H1 (cell line): ENCODE measurements around the gene NAV2. TPM values are rescaled to one million over a fixed set of nuclear protein-coding genes. Genes with fewer than 3 reads are reported as not detected.

Source experiments
- CTCF ChIA-PET: fragments of 300-600 bp; sonication (Branson Sonifier 250); formaldehyde crosslinking; loops from one replicate; lab custom pipeline; 2021; ENCODE audit not compliant: partially characterized antibody; lab: Charles Lee
- POLR2A ChIA-PET: fragments of 300-600 bp; sonication (Branson Sonifier 250); formaldehyde crosslinking; loops from one replicate; lab custom pipeline; 2021; ENCODE audit warnings: inconsistent platforms; ENCODE audit not compliant: partially characterized antibody; lab: Charles Lee
- DNase-seq, 2 experiments: peaks; one replicate each; pipeline versions ENCODE4 v3.0.0 to v3.0.0-alpha.2; 2010 to 2022; ENCODE audit warnings: low spot score in 2 of 2, low read depth in 1 of 2, mixed read lengths in 1 of 2
- FAIRE-seq: peaks from 2 replicates; lab custom pipeline; 2011; peaks lifted over from hg19 to GRCh38; lab: Jason Lieb, UNC
- H2AFZ ChIP-seq: 2 replicates; pipeline ENCODE4 v1.8.1; 2012; ENCODE audit warnings: low read length, inconsistent platforms
- H2AK5ac ChIP-seq: 2 replicates; pipeline ENCODE4 v1.6.1; 2013; ENCODE audit warnings: low read depth, low read length
- H2BK120ac ChIP-seq: replicated peaks from 2 replicates; pipeline ENCODE3; 2013; ENCODE audit warnings: low read depth, low read length, inconsistent platforms
- H2BK12ac ChIP-seq: 2 replicates; pipeline ENCODE4 v1.6.1; 2013; ENCODE audit warnings: low read depth, low read length
- H2BK15ac ChIP-seq: 2 replicates; pipeline ENCODE4 v1.6.1; 2013; ENCODE audit warnings: low read length
- H2BK20ac ChIP-seq: 2 replicates; pipeline ENCODE4 v1.6.1; 2013; ENCODE audit warnings: low read length
- H2BK5ac ChIP-seq: 2 replicates; pipeline ENCODE4 v1.6.1; 2013; ENCODE audit warnings: low read depth, low read length
- H3K14ac ChIP-seq: 2 replicates; pipeline ENCODE4 v1.6.1; 2013; ENCODE audit warnings: inconsistent platforms; ENCODE audit not compliant: insufficient read length
- H3K18ac ChIP-seq: 2 replicates; pipeline ENCODE4 v1.6.1; 2013; ENCODE audit warnings: low read length; ENCODE audit errors: extremely low read depth
- H3K23ac ChIP-seq: 2 replicates; pipeline ENCODE4 v1.6.1; 2013; ENCODE audit warnings: inconsistent platforms; ENCODE audit not compliant: insufficient read length
- H3K23me2 ChIP-seq: 2 replicates; pipeline ENCODE4 v1.6.1; 2013; ENCODE audit warnings: low read depth, low read length
- H3K27ac ChIP-seq: 2 replicates; pipeline ENCODE4 v1.6.1; 2011; ENCODE audit warnings: low read depth, low read length, inconsistent platforms
- H3K27me3 ChIP-seq, 4 experiments: replicated peaks in 1 of 4; 1 replicate in 1 of 4; 2 replicates in 3 of 4; pipeline versions ENCODE4 v1.6.1 to v1.8.1; 2011 to 2013; ENCODE audit warnings: low read length in 3 of 4, mild to moderate bottlenecking in 3 of 4, inconsistent platforms in 2 of 4, mixed read lengths in 2 of 4, moderate library complexity in 1 of 4; ENCODE audit not compliant: control insufficient read depth in 3 of 4, insufficient read depth in 3 of 4; ENCODE audit errors: extremely low read depth in 1 of 4
- H3K36me3 ChIP-seq, 4 experiments: 2 replicates each; pipeline versions ENCODE4 v1.6.1 to v1.8.1; 2011 to 2013; ENCODE audit warnings: mild to moderate bottlenecking in 4 of 4, low read length in 3 of 4, moderate library complexity in 2 of 4, control low read depth in 1 of 4, inconsistent platforms in 1 of 4; ENCODE audit not compliant: insufficient read depth in 4 of 4, control insufficient read depth in 2 of 4
- H3K4ac ChIP-seq: replicated peaks from 2 replicates; pipeline ENCODE3; 2013; ENCODE audit warnings: low read length, low read depth, mixed read lengths, inconsistent platforms; ENCODE audit not compliant: insufficient read length
- H3K4me1 ChIP-seq, 4 experiments: replicated peaks in 1 of 4; 1 replicate in 1 of 4; 2 replicates in 3 of 4; pipeline versions ENCODE4 v1.6.1 to v1.8.1; 2011 to 2013; ENCODE audit warnings: low read length in 3 of 4, inconsistent platforms in 2 of 4, mixed read lengths in 1 of 4; ENCODE audit not compliant: insufficient read depth in 4 of 4, control insufficient read depth in 3 of 4
- H3K4me2 ChIP-seq, 2 experiments: 2 replicates each; pipeline versions ENCODE4 v1.6.1 to v1.8.1; 2011 to 2013; ENCODE audit warnings: low read depth in 2 of 2, low read length in 2 of 2, control low read depth in 1 of 2, inconsistent platforms in 1 of 2, mild to moderate bottlenecking in 1 of 2; ENCODE audit not compliant: insufficient read depth in 1 of 2
- H3K4me3 ChIP-seq, 4 experiments: fragments of 200-600, 300-600 bp in 1 of 4; sonication (generic), shearing (Covaris generic), sonication (Bioruptor Twin) in 1 of 4; 2 replicates each; pipeline versions ENCODE4 v1.5.1 to v1.8.1; 2011 to 2016; ENCODE audit warnings: low read length in 4 of 4, low read depth in 3 of 4, control low read depth in 2 of 4, inconsistent platforms in 2 of 4, mild to moderate bottlenecking in 2 of 4, mixed read lengths in 1 of 4, moderate library complexity in 1 of 4; ENCODE audit not compliant: insufficient read depth in 2 of 4; ENCODE audit errors: extremely low read depth in 1 of 4
- H3K56ac ChIP-seq: replicated peaks from 2 replicates; pipeline ENCODE3; 2013; ENCODE audit warnings: low read depth, mild to moderate bottlenecking, mixed read lengths, low read length, inconsistent platforms; ENCODE audit not compliant: insufficient read length
- H3K79me1 ChIP-seq: 2 replicates; pipeline ENCODE4 v1.6.1; 2013; ENCODE audit warnings: low read depth, low read length, control low read depth
- H3K79me2 ChIP-seq, 2 experiments: 2 replicates each; pipeline versions ENCODE4 v1.6.1 to v1.8.1; 2012 to 2013; ENCODE audit warnings: low read length in 2 of 2, mild to moderate bottlenecking in 2 of 2, inconsistent platforms in 1 of 2; ENCODE audit not compliant: insufficient read depth in 2 of 2, control insufficient read depth in 1 of 2
- H3K9ac ChIP-seq, 4 experiments: replicated peaks in 1 of 4; 1 replicate in 1 of 4; 2 replicates in 3 of 4; pipeline versions ENCODE4 v1.6.1 to v1.8.1; 2011 to 2013; ENCODE audit warnings: low read depth in 3 of 4, low read length in 3 of 4, control low read depth in 2 of 4, mild to moderate bottlenecking in 2 of 4, moderate library complexity in 2 of 4, inconsistent platforms in 1 of 4; ENCODE audit errors: extremely low read depth in 1 of 4
- H3K9me3 ChIP-seq, 2 experiments: 2 replicates each; pipeline versions ENCODE4 v1.6.1 to v1.8.1; 2012 to 2013; ENCODE audit warnings: mild to moderate bottlenecking in 2 of 2, moderate library complexity in 2 of 2, control low read depth in 1 of 2, inconsistent platforms in 1 of 2, low read depth in 1 of 2, low read length in 1 of 2, mixed read lengths in 1 of 2; ENCODE audit not compliant: insufficient read depth in 2 of 2
- H4K20me1 ChIP-seq, 2 experiments: replicated peaks in 1 of 2; 2 replicates each; pipeline versions ENCODE3 to v1.8.1; 2011 to 2013; ENCODE audit warnings: inconsistent platforms in 2 of 2, low read length in 2 of 2, mild to moderate bottlenecking in 1 of 2; ENCODE audit not compliant: insufficient read depth in 2 of 2, control insufficient read depth in 1 of 2
- H4K5ac ChIP-seq: 2 replicates; pipeline ENCODE4 v1.6.1; 2013; ENCODE audit warnings: low read length, low read depth, mixed read lengths, inconsistent platforms; ENCODE audit not compliant: insufficient read length
- H4K8ac ChIP-seq: 2 replicates; pipeline ENCODE4 v1.8.0; 2013; ENCODE audit warnings: mild to moderate bottlenecking, moderate library complexity, low read length, inconsistent platforms; ENCODE audit not compliant: insufficient read depth; ENCODE audit errors: extremely low read depth
- H4K91ac ChIP-seq: replicated peaks from 2 replicates; pipeline ENCODE3; 2013; ENCODE audit warnings: low read length, mixed read lengths, inconsistent platforms; ENCODE audit not compliant: insufficient read length
- BACH1 ChIP-seq: IDR thresholded peaks from 2 replicates; pipeline ENCODE4 v1.6.1; 2012; ENCODE audit warnings: low read length, improper control_type of control experiment
- CTCF ChIP-seq, 3 experiments: IDR thresholded peaks; 1 replicate in 2 of 3; 2 replicates in 1 of 3; pipeline versions ENCODE4 v1.5.1 to v1.6.1; 2011; ENCODE audit warnings: low read length in 3 of 3, mild to moderate bottlenecking in 3 of 3, inconsistent platforms in 2 of 3, low read depth in 1 of 3, moderate library complexity in 1 of 3; ENCODE audit not compliant: insufficient read depth in 1 of 3; ENCODE audit errors: control extremely low read depth in 1 of 3
- EGR1 ChIP-seq: IDR thresholded peaks from 2 replicates; pipeline ENCODE4 v1.6.1; 2011; ENCODE audit warnings: low read depth, low read length, borderline replicate concordance
- EZH2 ChIP-seq: fragments of 200-600 bp; sonication (generic); IDR thresholded peaks from 2 replicates; pipeline ENCODE4 v1.7.1; 2012; ENCODE audit warnings: low read depth, mild to moderate bottlenecking, moderate library complexity, low read length, inconsistent platforms; ENCODE audit not compliant: severe bottlenecking
- GABPA ChIP-seq: IDR thresholded peaks from 2 replicates; pipeline ENCODE4 v1.6.1; 2011; ENCODE audit warnings: mild to moderate bottlenecking, low read length, moderate library complexity, borderline replicate concordance; ENCODE audit not compliant: insufficient read depth
- JUND ChIP-seq: IDR thresholded peaks from 2 replicates; pipeline ENCODE4 v1.6.1; 2011; ENCODE audit warnings: mild to moderate bottlenecking, improper control_type of control experiment, low read length
- KDM4A ChIP-seq: IDR thresholded peaks from one replicate; pipeline ENCODE4 v1.7.1; 2012; ENCODE audit warnings: low read depth, mild to moderate bottlenecking, moderate library complexity, low read length, inconsistent platforms; ENCODE audit not compliant: severe bottlenecking
- MAX ChIP-seq: IDR thresholded peaks from 2 replicates; pipeline ENCODE4 v1.6.1; 2012; ENCODE audit warnings: inconsistent platforms
- POLR2A ChIP-seq, 2 experiments: IDR thresholded peaks; 1 replicate in 1 of 2; 2 replicates in 1 of 2; pipeline ENCODE4 v1.6.1; 2011; ENCODE audit warnings: low read depth in 2 of 2, low read length in 2 of 2, mild to moderate bottlenecking in 2 of 2; ENCODE audit errors: control extremely low read depth in 1 of 2
- RXRA ChIP-seq: IDR thresholded peaks from 2 replicates; pipeline ENCODE4 v1.6.1; 2011; ENCODE audit warnings: low read depth, mild to moderate bottlenecking, low read length, moderate library complexity; ENCODE audit not compliant: insufficient read depth
- WGBS, 2 experiments: shearing (Covaris generic) in 1 of 2; methylation state at CpG; one replicate each; pipeline versions ENCODE4 v1.1.6 to v1.1.7; 2013 to 2015; ENCODE audit warnings: low lambda C conversion rate in 2 of 2, mixed read lengths in 2 of 2, inconsistent platforms in 1 of 2, low coverage in 1 of 2, missing lambda C conversion rate in 1 of 2; ENCODE audit not compliant: insufficient replicate concordance in 2 of 2, insufficient coverage in 1 of 2, insufficient read length in 1 of 2; ENCODE audit errors: extremely low coverage in 1 of 2, missing lambda C conversion rate in 1 of 2; 5-methylcytosine and 5-hydroxymethylcytosine counted together
- polyA plus RNA-seq, 7 experiments: library from polyadenylated mRNA; depleted of rRNA in 3 of 7; stranded (reverse) in 5 of 7; unstranded in 2 of 7; fragments of >200 nt in 5 of 7; fragments of 200-250 nt in 2 of 7; gene quantifications; 1 replicate in 5 of 7; 2 replicates in 1 of 7; 4 replicates in 1 of 7; pipeline versions ENCODE4 v1.2.1 to v1.2.3, GENCODE V29; 2011 to 2013; ENCODE audit warnings: missing spikeins in 2 of 7, mixed read lengths in 2 of 7
- total RNA-seq: library from RNA; stranded (reverse); fragmentation: NEBNext Ultra II Directional; extraction: Animal tissue kit (Norgen Biotek cat#: 25700); gene quantifications from 2 replicates; pipeline ENCODE4 v1.2.1, GENCODE V29; 2021

Gene NAV2
- total and polyA plus RNA-seq, 2 of the 8 experiments (the other 6 are each of a cell fraction or from before 2014, with no cell fraction given) = 35.6 to 73.6 TPM

GRCh38 chr11:19777039-19777376 is 64.4 kb downstream of the NAV2 start:
- FAIRE-seq = no peak
- no peak overlapping the region for H3K56ac ChIP-seq
- H3K79me1 ChIP-seq = peaks cover 6% of the 10 kb centered on the region; the same call in 1 of the 2 replicates
- H3K23me2 ChIP-seq = peaks cover 9% of the 10 kb centered on the region; the same call in 1 of the 2 replicates
- peak overlapping the region; percentile 71; the same call in 1 of the 2 replicates for H3K18ac ChIP-seq
- peak overlapping the region; percentile 92; the same call in 1 of the 2 replicates for H3K27ac ChIP-seq
- POLR2A ChIA-PET = interaction anchor here (1.0 to 5.5 kb wide), 7 partner anchors 8 to 64 kb away, joined by 3 to 21 read pairs (median 5); partner anchors contain the start of gene NAV2
- H4K8ac ChIP-seq = peak overlapping the region; percentile 39; the same call in 1 of the 2 replicates
- H3K4ac ChIP-seq = no peak overlapping the region
- 0 out of 2 replicates have a peak overlapping the region, but pooled peaks have one; percentile 52 for H2BK12ac ChIP-seq
- CTCF ChIA-PET = interaction anchor here (1.0 to 4.4 kb wide), 10 partner anchors 11 to 89 kb away, joined by 3 to 25 read pairs (median 10); no protein-coding TSS in a partner anchor
- no peak overlapping the region for H4K5ac ChIP-seq
- peak overlapping the region; percentile 92 to 98 for H3K4me2 ChIP-seq
- no peak overlapping the region for H2BK20ac ChIP-seq
- DNase-seq = peak in 1 of 2 experiments; percentile 61
- H2BK15ac ChIP-seq = no peak overlapping the region
- peak overlapping the region; percentile 70 for H4K91ac ChIP-seq
- no CpG with 5 or more reads among the region's 48 CpGs for WGBS, 2 experiments
- peaks cover 3 to 45% of the 10 kb centered on the region in 2 experiments; a peak in 3 of 4 replicates for H3K79me2 ChIP-seq
- no peaks in the 10 kb centered on the region for H3K36me3 ChIP-seq
- peaks cover 0 to 9% of the 10 kb centered on the region in 2 experiments for H4K20me1 ChIP-seq
- no peak overlapping the region for H2BK120ac ChIP-seq
- no peaks in the 10 kb centered on the region for H3K27me3 ChIP-seq
- peak overlapping the region; percentile 84 to 96 (median 90) for H3K4me3 ChIP-seq
- no peak overlapping the region for H2AFZ ChIP-seq
- peak overlapping the region in 3 of 4 experiments; percentile 31 to 85 (median 83); a peak in 4 of 7 replicates for H3K9ac ChIP-seq
- H3K4me1 ChIP-seq = peaks cover 17 to 46% (median 40%) of the 10 kb centered on the region in 4 experiments
- no peak overlapping the region for H2AK5ac ChIP-seq
- H3K9me3 ChIP-seq = no peaks in the 10 kb centered on the region
- peak overlapping the region; percentile 73; the same call in 1 of the 2 replicates for H2BK5ac ChIP-seq
- no peak overlapping the region for H3K14ac ChIP-seq
- H3K23ac ChIP-seq = no peak overlapping the region
- TF ChIP-seq KDM4A = peak; percentile 52
- no peak for TF ChIP-seq JUND
- TF ChIP-seq EGR1 = no peak
- TF ChIP-seq EZH2 = no peak
- no peak for TF ChIP-seq MAX
- no peak for TF ChIP-seq RXRA
- TF ChIP-seq GABPA = no peak
- no peak for TF ChIP-seq POLR2A (IDR thresholded peaks at IDR 0.05; ENCODE audit: control extremely low read depth in 1 of 2, low read depth in 2 of 2, low read length in 2 of 2)
- no peak for TF ChIP-seq CTCF (IDR thresholded peaks at IDR 0.05; ENCODE audit: control extremely low read depth in 1 of 3, insufficient read depth in 1 of 3, low read depth in 1 of 3, low read length in 3 of 3)
- TF ChIP-seq BACH1 = no peak
